Trophoblast cell (in vitro differentiated cells and primary cell): ENCODE measurements around the gene RNLS.
A peak's percentile ranks its signal among the peaks of the same experiment; 100 is the strongest.

Experiments
- DNase-seq, 2 donors: peaks; one replicate each; pipeline ENCODE4 v3.0.0-alpha.2; 2016
- H2AFZ ChIP-seq: 2 replicates; pipeline ENCODE4 v1.6.1; 2013; ENCODE audit warnings: low read length, moderate library complexity, mild to moderate bottlenecking; ENCODE audit not compliant: insufficient read depth, poor library complexity
- H2AK5ac ChIP-seq: 2 replicates; pipeline ENCODE4 v1.6.1; 2013; ENCODE audit warnings: mild to moderate bottlenecking, low read length
- H2BK120ac ChIP-seq: 2 replicates; pipeline ENCODE4 v1.6.1; 2013; ENCODE audit warnings: low read length, mild to moderate bottlenecking, moderate library complexity; ENCODE audit not compliant: insufficient read depth, poor library complexity
- H2BK12ac ChIP-seq: 2 replicates; pipeline ENCODE4 v1.6.1; 2013; ENCODE audit warnings: mild to moderate bottlenecking, low read length, moderate library complexity
- H2BK5ac ChIP-seq: 2 replicates; pipeline ENCODE4 v1.6.1; 2013; ENCODE audit warnings: low read length, low read depth, moderate library complexity, mild to moderate bottlenecking; ENCODE audit not compliant: poor library complexity
- H3K14ac ChIP-seq: 2 replicates; pipeline ENCODE4 v1.6.1; 2013; ENCODE audit warnings: mild to moderate bottlenecking, low read length
- H3K18ac ChIP-seq: 2 replicates; pipeline ENCODE4 v1.6.1; 2013; ENCODE audit warnings: mild to moderate bottlenecking, low read length
- H3K23ac ChIP-seq: 2 replicates; pipeline ENCODE4 v1.6.1; 2013; ENCODE audit warnings: low read length
- H3K27ac ChIP-seq: 2 replicates; pipeline ENCODE4 v1.5.1; 2013; ENCODE audit warnings: low read depth, mild to moderate bottlenecking, inconsistent platforms, low read length, moderate library complexity
- H3K27me3 ChIP-seq: 2 replicates; pipeline ENCODE4 v1.6.1; 2013; ENCODE audit warnings: inconsistent platforms, mild to moderate bottlenecking, low read length, moderate library complexity; ENCODE audit not compliant: insufficient read depth
- H3K36me3 ChIP-seq, 2 experiments: 1 replicate in 1 of 2; 2 replicates in 1 of 2; pipeline ENCODE4 v1.6.1; 2013; ENCODE audit warnings: low read length in 2 of 2, mild to moderate bottlenecking in 2 of 2, moderate library complexity in 1 of 2; ENCODE audit not compliant: insufficient read depth in 2 of 2, control insufficient read depth in 1 of 2
- H3K4ac ChIP-seq: 2 replicates; pipeline ENCODE4 v1.6.1; 2013; ENCODE audit warnings: low read depth, mild to moderate bottlenecking, low read length, moderate library complexity
- H3K4me1 ChIP-seq, 2 experiments: 1 replicate in 1 of 2; 2 replicates in 1 of 2; pipeline ENCODE4 v1.6.1; 2013; ENCODE audit warnings: low read length in 2 of 2, mild to moderate bottlenecking in 2 of 2, moderate library complexity in 1 of 2; ENCODE audit not compliant: insufficient read depth in 2 of 2, control insufficient read depth in 1 of 2
- H3K4me2 ChIP-seq: 2 replicates; pipeline ENCODE4 v1.6.1; 2013; ENCODE audit warnings: inconsistent platforms, mild to moderate bottlenecking, low read length, moderate library complexity
- H3K4me3 ChIP-seq: 2 replicates; pipeline ENCODE4 v1.5.1; 2013; ENCODE audit warnings: mild to moderate bottlenecking, low read depth, low read length, inconsistent platforms
- H3K79me1 ChIP-seq: one replicate; pipeline ENCODE4 v1.6.1; 2013; ENCODE audit warnings: low read length
- H3K79me2 ChIP-seq: 2 replicates; pipeline ENCODE4 v1.6.1; 2013; ENCODE audit warnings: low read length, mild to moderate bottlenecking; ENCODE audit not compliant: control insufficient read depth, insufficient read depth, poor library complexity
- H3K9ac ChIP-seq: 2 replicates; pipeline ENCODE4 v1.6.1; 2013; ENCODE audit warnings: mild to moderate bottlenecking, low read length
- H3K9me3 ChIP-seq: 2 replicates; pipeline ENCODE4 v1.6.1; 2013; ENCODE audit warnings: low read depth, mild to moderate bottlenecking, control low read depth, inconsistent platforms, low read length; ENCODE audit not compliant: insufficient read depth
- H4K12ac ChIP-seq: 2 replicates; pipeline ENCODE4 v1.6.1; 2013; ENCODE audit warnings: low read depth, mild to moderate bottlenecking, low read length, moderate library complexity
- H4K8ac ChIP-seq: 2 replicates; pipeline ENCODE4 v1.6.1; 2013; ENCODE audit warnings: low read depth, mild to moderate bottlenecking, low read length, moderate library complexity
- H4K91ac ChIP-seq: one replicate; pipeline ENCODE4 v1.6.1; 2013; ENCODE audit warnings: low read depth, mild to moderate bottlenecking, low read length, moderate library complexity
- WGBS: extraction: QIAGEN DNeasy Blood & Tissue Kit; methylation state at CpG from one replicate; pipeline ENCODE4 v1.1.7; 2013; ENCODE audit warnings: missing lambda C conversion rate; ENCODE audit not compliant: insufficient read length, insufficient coverage; ENCODE audit errors: extremely low coverage; 5-methylcytosine and 5-hydroxymethylcytosine counted together

The RNLS gene

GRCh38 chr10:88482220-88482619 is 100.9 kb downstream of the RNLS start:
- H3K4me3 ChIP-seq: no peak overlapping the region
- H3K4ac ChIP-seq: no peak overlapping the region
- H3K9me3 ChIP-seq: no peaks in the 10 kb centered on the region
- no peaks in the 10 kb centered on the region for H3K27me3 ChIP-seq
- H3K79me2 ChIP-seq: no peaks in the 10 kb centered on the region
- H3K18ac ChIP-seq: no peak overlapping the region
- H3K9ac ChIP-seq: no peak overlapping the region
- no peak overlapping the region for H4K12ac ChIP-seq
- no peak overlapping the region for H2BK120ac ChIP-seq
- no peak overlapping the region for H2BK5ac ChIP-seq
- H3K27ac ChIP-seq: no peak overlapping the region
- no CpG with 5 or more reads among the region's 2 CpGs for WGBS
- no peaks in the 10 kb centered on the region for H3K79me1 ChIP-seq
- no peak overlapping the region for H2AK5ac ChIP-seq
- no peak overlapping the region for H3K4me2 ChIP-seq
- no peak overlapping the region for H3K23ac ChIP-seq
- H3K14ac ChIP-seq: no peak overlapping the region
- no peak for DNase-seq
- no peak overlapping the region for H4K91ac ChIP-seq
- H2BK12ac ChIP-seq: no peak overlapping the region
- no peak overlapping the region for H2AFZ ChIP-seq
- H3K36me3 ChIP-seq: no peaks in the 10 kb centered on the region
- no peaks in the 10 kb centered on the region for H3K4me1 ChIP-seq
- no peak overlapping the region for H4K8ac ChIP-seq

- H3K4me2 ChIP-seq: no peak overlapping the region
- H3K79me2 ChIP-seq: no peaks in the 10 kb centered on the region
- H3K9ac ChIP-seq: no peak overlapping the region
- DNase-seq: peak in 1 of 2 donors; percentile 54
- no peaks in the 10 kb centered on the region for H3K4me1 ChIP-seq
- no peak overlapping the region for H3K4ac ChIP-seq
- no CpG with 5 or more reads among the region's 2 CpGs for WGBS
- no peak overlapping the region for H2BK120ac ChIP-seq
- H2BK12ac ChIP-seq: no peak overlapping the region
- no peak overlapping the region for H2BK5ac ChIP-seq
- H4K8ac ChIP-seq: no peak overlapping the region
- H3K79me1 ChIP-seq: no peaks in the 10 kb centered on the region
- no peak overlapping the region for H3K23ac ChIP-seq
- H3K14ac ChIP-seq: no peak overlapping the region
- H3K27me3 ChIP-seq: no peaks in the 10 kb centered on the region
- no peak overlapping the region for H2AFZ ChIP-seq
- H3K4me3 ChIP-seq: no peak overlapping the region
- no peaks in the 10 kb centered on the region for H3K36me3 ChIP-seq
- no peak overlapping the region for H3K27ac ChIP-seq
- no peak overlapping the region for H2AK5ac ChIP-seq
- H4K91ac ChIP-seq: no peak overlapping the region
- H4K12ac ChIP-seq: no peak overlapping the region
- no peak overlapping the region for H3K18ac ChIP-seq
- H3K9me3 ChIP-seq: no peaks in the 10 kb centered on the region
Observed at GRCh38 chr10:88478256-88478655, 104.9 kb downstream of the RNLS start.

- Histone ChIP-seq H3K27me3 (no peaks in the 10 kb centered on the region), H3K4me1 (no peaks in the 10 kb centered on the region), H3K4ac (no peak overlapping the region), H3K79me1 (no peaks in the 10 kb centered on the region), H3K36me3 (no peaks in the 10 kb centered on the region), H3K4me2 (no peak overlapping the region), H4K8ac (no peak overlapping the region), H2AK5ac (no peak overlapping the region), H2BK5ac (no peak overlapping the region), H3K4me3 (no peak overlapping the region), H2AFZ (no peak overlapping the region), H4K12ac (no peak overlapping the region), H3K9me3 (no peaks in the 10 kb centered on the region), H3K27ac (no peak overlapping the region), H2BK12ac (no peak overlapping the region), H3K18ac (no peak overlapping the region), H3K14ac (no peak overlapping the region), H3K79me2 (no peaks in the 10 kb centered on the region), H3K9ac (no peak overlapping the region), H3K23ac (no peak overlapping the region), H4K91ac (no peak overlapping the region), H2BK120ac (no peak overlapping the region)
- DNase-seq: peak; percentile 50 to 79
- 100% methylated on average over 1 of the region's 4 CpGs for WGBS
Observed at GRCh38 chr10:88477343-88478085, 105.6 kb downstream of the RNLS start.

DNA sequence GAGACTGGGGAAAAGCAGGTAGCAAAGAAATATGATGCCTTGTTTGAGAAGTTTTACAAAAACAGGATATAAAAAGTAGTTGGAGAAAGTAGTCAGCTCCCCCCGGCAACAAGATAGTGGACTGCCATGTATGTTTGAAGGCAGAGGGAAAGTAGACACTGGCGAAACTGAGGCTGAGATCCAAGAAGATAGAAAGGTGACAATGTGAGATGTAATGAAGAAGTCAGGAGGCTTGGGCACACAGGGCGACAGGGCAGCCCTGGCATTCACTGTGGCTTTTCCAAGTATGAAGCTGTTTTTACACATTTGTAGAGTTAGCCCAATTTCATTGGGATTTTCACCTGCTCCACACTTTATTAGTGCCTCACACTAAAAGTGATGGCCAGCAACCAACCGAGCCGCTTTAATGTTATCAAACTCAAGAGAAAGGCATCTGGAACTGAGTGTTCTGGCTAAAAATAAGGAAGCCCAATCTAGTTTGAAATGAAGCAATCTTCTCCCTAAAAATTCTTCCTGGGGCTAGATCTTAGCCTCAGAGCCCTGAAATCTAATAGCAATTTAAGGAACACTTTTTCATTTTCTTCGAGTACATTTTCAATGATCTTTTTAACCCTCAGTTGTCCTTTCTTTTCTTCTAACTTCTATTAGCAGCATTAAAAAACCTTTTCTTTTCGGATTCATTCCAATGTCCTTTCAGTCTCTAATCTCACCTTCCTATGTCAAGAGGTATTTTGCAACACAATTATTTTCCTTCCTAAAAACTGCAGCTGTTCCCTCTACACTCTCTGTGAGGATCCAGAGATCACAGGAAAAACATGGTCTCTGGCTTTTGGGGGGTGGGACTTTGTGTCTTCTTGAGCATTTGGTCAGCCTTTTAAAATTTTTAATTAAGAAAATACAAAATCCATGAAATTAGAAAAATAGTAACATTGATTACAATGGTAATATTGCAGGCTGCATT is 108.0 kb downstream of the RNLS start:
- H3K23ac ChIP-seq: no peak overlapping the region
- no peaks in the 10 kb centered on the region for H3K79me2 ChIP-seq
- H4K8ac ChIP-seq: no peak overlapping the region
- H3K9ac ChIP-seq: no peak overlapping the region
- no peak overlapping the region for H2AFZ ChIP-seq
- no peak overlapping the region for H3K4me2 ChIP-seq
- H3K27me3 ChIP-seq: no peaks in the 10 kb centered on the region
- H4K91ac ChIP-seq: no peak overlapping the region
- no peak overlapping the region for H2BK5ac ChIP-seq
- no peak overlapping the region for H2BK120ac ChIP-seq
- H3K27ac ChIP-seq: no peak overlapping the region
- no CpG with 5 or more reads among the region's 7 CpGs for WGBS
- H3K36me3 ChIP-seq: no peaks in the 10 kb centered on the region
- no peak overlapping the region for H4K12ac ChIP-seq
- H3K4me1 ChIP-seq: no peaks in the 10 kb centered on the region
- H2BK12ac ChIP-seq: no peak overlapping the region
- H3K18ac ChIP-seq: no peak overlapping the region
- no peak overlapping the region for H3K4me3 ChIP-seq
- no peak overlapping the region for H3K4ac ChIP-seq
- no peak for DNase-seq
- no peak overlapping the region for H2AK5ac ChIP-seq
- no peak overlapping the region for H3K14ac ChIP-seq
- H3K79me1 ChIP-seq: no peaks in the 10 kb centered on the region
- H3K9me3 ChIP-seq: no peaks in the 10 kb centered on the region
